ENCODE results near the gene MEGF9.
"Not testable (repeated sequence)": the region's sequence is repeated elsewhere in the genome, so short reads cannot be mapped to it uniquely, and the experiment has no call there.

The MEGF9 gene

GRCh38 chr9:120561709-120562108 lies 152.6 kb downstream of the MEGF9 start:
- Histone ChIP-seq H2AFZ (ENCODE audit: low read depth, low read length) (no peak overlapping the region), H3K36me3 (ENCODE audit: insufficient read depth, low read length) (peaks cover 46% of the 10 kb centered on the region), H3K4me3 (ENCODE audit: low read length) (no peak overlapping the region), H3K9me3 (ENCODE audit: low read length) (no peaks in the 10 kb centered on the region), H3K27me3 (ENCODE audit: insufficient read depth, low read length) (no peaks in the 10 kb centered on the region), H3K4me1 (ENCODE audit: insufficient read depth, low read length) (no peaks in the 10 kb centered on the region)

GRCh38 chr9:120559546-120559945 lies 154.7 kb downstream of the MEGF9 start:
- Histone ChIP-seq H3K4me3 (ENCODE audit: low read length) (no peak overlapping the region), H2AFZ (ENCODE audit: low read depth, low read length) (no peak overlapping the region), H3K36me3 (ENCODE audit: insufficient read depth, low read length) (peaks cover 37% of the 10 kb centered on the region), H3K4me1 (ENCODE audit: insufficient read depth, low read length) (no peaks in the 10 kb centered on the region), H3K9me3 (ENCODE audit: low read length) (no peaks in the 10 kb centered on the region), H3K27me3 (ENCODE audit: insufficient read depth, low read length) (no peaks in the 10 kb centered on the region)

GRCh38 chr9:120558454-120558853 lies 155.8 kb downstream of the MEGF9 start:
- Histone ChIP-seq H3K4me3 (ENCODE audit: low read length) (no peak overlapping the region), H3K36me3 (ENCODE audit: insufficient read depth, low read length) (peaks cover 29% of the 10 kb centered on the region), H2AFZ (ENCODE audit: low read depth, low read length) (no peak overlapping the region), H3K27me3 (ENCODE audit: insufficient read depth, low read length) (no peaks in the 10 kb centered on the region), H3K4me1 (ENCODE audit: insufficient read depth, low read length) (no peaks in the 10 kb centered on the region), H3K9me3 (ENCODE audit: low read length) (no peaks in the 10 kb centered on the region)

- H3K9me3 ChIP-seq (ENCODE audit: low read length), result no peaks in the 10 kb centered on the region
- H3K27me3 ChIP-seq (ENCODE audit: insufficient read depth, low read length), result no peaks in the 10 kb centered on the region
- H3K36me3 ChIP-seq (ENCODE audit: insufficient read depth, low read length), result peaks cover 25% of the 10 kb centered on the region
Observed at GRCh38 chr9:120557205-120557604, 157.1 kb downstream of the MEGF9 start.

GRCh38 chr9:120556775-120557174 lies 157.5 kb downstream of the MEGF9 start:
- H3K4me3 ChIP-seq (ENCODE audit: low read length), result no peak overlapping the region
- H3K4me1 ChIP-seq (ENCODE audit: insufficient read depth, low read length), result no peaks in the 10 kb centered on the region
- no peaks in the 10 kb centered on the region for H3K27me3 ChIP-seq (ENCODE audit: insufficient read depth, low read length)
- H2AFZ ChIP-seq (ENCODE audit: low read depth, low read length), result no peak overlapping the region
- H3K36me3 ChIP-seq (ENCODE audit: insufficient read depth, low read length), result peaks cover 23% of the 10 kb centered on the region
- no peaks in the 10 kb centered on the region for H3K9me3 ChIP-seq (ENCODE audit: low read length)

More at GRCh38 chr9:120557205-120557604, 157.1 kb downstream of the MEGF9 start:
- no peaks in the 10 kb centered on the region for H3K4me1 ChIP-seq (ENCODE audit: insufficient read depth, low read length)
- no peak overlapping the region for H2AFZ ChIP-seq (ENCODE audit: low read depth, low read length)
- no peak overlapping the region for H3K4me3 ChIP-seq (ENCODE audit: low read length)

- H3K4me1 ChIP-seq (ENCODE audit: insufficient read depth, low read length), result no peaks in the 10 kb centered on the region
- H3K27me3 ChIP-seq (ENCODE audit: insufficient read depth, low read length), result no peaks in the 10 kb centered on the region
- no peak overlapping the region for H2AFZ ChIP-seq (ENCODE audit: low read depth, low read length)
- H3K4me3 ChIP-seq (ENCODE audit: low read length), result no peak overlapping the region
- H3K9me3 ChIP-seq (ENCODE audit: low read length), result no peaks in the 10 kb centered on the region
- H3K36me3 ChIP-seq (ENCODE audit: insufficient read depth, low read length), result peaks cover 24% of the 10 kb centered on the region
Observed at GRCh38 chr9:120555839-120556238, 158.4 kb downstream of the MEGF9 start.

GRCh38 chr9:120552210-120552704 lies 162.0 kb downstream of the MEGF9 start:
- not testable (repeated sequence) for H3K9me3 ChIP-seq (ENCODE audit: low read length); H3K4me3 ChIP-seq (ENCODE audit: low read length); H2AFZ ChIP-seq (ENCODE audit: low read depth, low read length); H3K4me1 ChIP-seq (ENCODE audit: insufficient read depth, low read length); H3K27me3 ChIP-seq (ENCODE audit: insufficient read depth, low read length)
- peaks cover 55% of the 10 kb centered on the region for H3K36me3 ChIP-seq (ENCODE audit: insufficient read depth, low read length)

All from neuron (in vitro differentiated cells).